IPS-18c (cell line): ENCODE measurements around the gene CELF5.
"Not testable (repeated sequence)": the region's sequence is repeated elsewhere in the genome, so short reads cannot be mapped to it uniquely, and the experiment has no call there.

Source experiments
- H3K4me3 ChIP-seq: 2 replicates; pipeline ENCODE4 v1.7.0; 2013; ENCODE audit warnings: low read depth, mild to moderate bottlenecking, low read length, moderate library complexity; ENCODE audit not compliant: insufficient read depth
- H3K9me3 ChIP-seq: one replicate; pipeline ENCODE4 v1.6.1; 2013; ENCODE audit warnings: mild to moderate bottlenecking, low read length, moderate library complexity; ENCODE audit not compliant: control insufficient read depth, insufficient read depth

CELF5 gene

DNA sequence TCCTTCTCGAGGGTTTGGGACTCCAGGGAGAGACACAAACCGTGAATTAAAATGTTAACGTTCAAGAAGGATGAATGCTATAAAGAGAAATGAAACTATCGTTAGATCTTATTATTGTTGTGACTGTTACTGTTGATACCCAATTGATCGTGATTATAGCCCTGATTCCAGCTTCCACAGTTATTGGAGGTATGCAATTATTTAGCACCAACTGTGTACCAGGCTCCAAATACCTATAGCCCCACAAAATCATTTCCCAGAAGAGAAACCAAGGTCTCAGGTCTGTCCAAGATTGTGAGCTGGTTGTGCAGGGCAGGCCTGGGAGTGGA lies 111.9 kb downstream of the CELF5 start:
- no peaks in the 10 kb centered on the region for H3K9me3 ChIP-seq
- no peak overlapping the region for H3K4me3 ChIP-seq

DNA sequence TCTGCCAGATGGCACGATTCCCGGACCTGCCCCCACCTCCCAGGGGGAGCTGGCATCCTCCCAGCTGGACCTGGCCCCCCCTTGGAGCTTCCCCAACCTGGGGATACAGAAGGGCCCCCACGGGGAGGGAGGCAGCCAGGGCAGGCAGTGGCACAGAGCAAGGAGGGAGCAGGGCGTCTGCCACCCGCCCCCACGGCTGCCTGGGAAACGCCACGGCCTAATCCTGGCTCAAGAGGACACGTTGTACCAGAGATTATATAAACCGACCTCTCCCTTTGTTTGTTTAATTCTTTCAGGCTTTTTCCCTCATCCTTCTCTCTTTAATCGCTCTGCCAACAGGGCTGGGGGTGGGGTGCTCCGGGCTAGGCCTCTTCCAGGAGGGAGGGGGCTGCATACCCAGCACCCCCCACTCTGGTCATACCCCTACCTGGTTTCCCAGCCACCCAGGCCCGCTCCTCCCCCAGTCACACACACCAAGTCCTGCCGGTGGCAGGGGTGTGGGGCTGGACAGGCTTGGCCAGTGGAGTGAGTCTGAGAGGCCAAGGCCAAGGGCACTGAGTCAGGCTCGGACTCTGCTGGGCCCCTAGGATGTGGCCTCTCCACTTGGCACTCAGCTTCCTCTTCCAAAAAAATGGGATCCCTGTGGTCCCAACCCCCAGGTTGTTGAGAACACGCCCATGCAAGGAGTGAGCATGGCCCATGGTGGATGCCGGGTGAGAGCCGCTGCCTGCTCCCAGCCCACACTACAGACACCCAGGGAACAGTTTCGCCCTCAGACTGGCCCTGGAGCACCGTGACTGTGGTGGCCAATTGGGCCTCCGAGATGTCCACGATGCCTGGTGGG lies 112.4 kb downstream of the CELF5 start:
- Histone ChIP-seq H3K4me3 (no peak overlapping the region), H3K9me3 (no peaks in the 10 kb centered on the region)

- Histone ChIP-seq H3K9me3 (no peaks in the 10 kb centered on the region), H3K4me3 (no peak overlapping the region)
Observed at GRCh38 chr19:3338541-3339181, 114.2 kb downstream of the CELF5 start.

- Histone ChIP-seq H3K4me3 (no peak overlapping the region), H3K9me3 (no peaks in the 10 kb centered on the region)
Observed at GRCh38 chr19:3340340-3340739, 115.9 kb downstream of the CELF5 start.

GRCh38 chr19:3342246-3342645 lies 117.8 kb downstream of the CELF5 start:
- no peaks in the 10 kb centered on the region for H3K9me3 ChIP-seq
- H3K4me3 ChIP-seq, result no peak overlapping the region

GRCh38 chr19:3342962-3343361 lies 118.5 kb downstream of the CELF5 start:
- H3K9me3 ChIP-seq, H3K4me3 ChIP-seq: not testable (repeated sequence)

DNA sequence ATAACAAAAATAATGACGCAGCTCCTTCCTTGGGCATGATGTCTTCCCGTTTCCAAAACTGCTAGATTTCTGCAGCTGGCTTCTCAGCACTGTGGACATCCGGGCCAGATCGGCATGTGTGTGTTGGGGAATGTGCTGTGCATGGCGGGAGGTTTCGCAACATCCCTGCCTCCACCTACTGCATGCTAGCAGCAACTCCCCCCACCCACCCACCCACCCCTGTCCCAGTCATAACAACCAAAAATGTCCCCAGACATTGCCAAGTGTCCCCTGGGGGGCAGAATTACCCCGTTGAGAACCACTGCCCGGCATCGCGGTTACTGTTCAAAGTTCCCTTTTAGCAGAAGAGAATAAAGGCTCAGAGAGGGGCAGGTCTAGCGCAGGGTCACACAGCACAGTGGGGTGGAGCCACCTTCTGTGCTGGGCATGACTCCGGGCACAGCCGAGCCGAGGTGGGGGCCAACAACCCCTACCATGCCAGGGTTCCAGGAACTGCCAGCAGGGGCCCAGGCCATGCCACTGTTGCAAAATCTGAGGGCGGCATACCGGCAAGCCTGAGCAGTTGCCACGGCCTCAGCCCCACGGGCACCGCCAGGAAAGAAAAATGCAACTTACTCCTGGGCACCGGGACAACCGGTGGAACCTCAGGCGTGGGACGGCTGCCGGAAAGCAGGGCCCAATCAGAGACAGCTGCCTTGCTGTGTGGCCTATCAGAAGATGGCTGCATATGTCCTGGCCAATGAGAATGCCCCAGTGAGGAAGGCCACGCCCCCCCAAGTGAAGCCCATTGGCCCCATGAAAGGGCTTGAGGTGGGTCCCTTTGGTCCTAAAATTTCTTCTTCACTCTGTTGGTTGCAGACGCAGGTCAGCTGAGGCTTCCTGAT lies 119.4 kb downstream of the CELF5 start:
- no peak overlapping the region for H3K4me3 ChIP-seq

DNA sequence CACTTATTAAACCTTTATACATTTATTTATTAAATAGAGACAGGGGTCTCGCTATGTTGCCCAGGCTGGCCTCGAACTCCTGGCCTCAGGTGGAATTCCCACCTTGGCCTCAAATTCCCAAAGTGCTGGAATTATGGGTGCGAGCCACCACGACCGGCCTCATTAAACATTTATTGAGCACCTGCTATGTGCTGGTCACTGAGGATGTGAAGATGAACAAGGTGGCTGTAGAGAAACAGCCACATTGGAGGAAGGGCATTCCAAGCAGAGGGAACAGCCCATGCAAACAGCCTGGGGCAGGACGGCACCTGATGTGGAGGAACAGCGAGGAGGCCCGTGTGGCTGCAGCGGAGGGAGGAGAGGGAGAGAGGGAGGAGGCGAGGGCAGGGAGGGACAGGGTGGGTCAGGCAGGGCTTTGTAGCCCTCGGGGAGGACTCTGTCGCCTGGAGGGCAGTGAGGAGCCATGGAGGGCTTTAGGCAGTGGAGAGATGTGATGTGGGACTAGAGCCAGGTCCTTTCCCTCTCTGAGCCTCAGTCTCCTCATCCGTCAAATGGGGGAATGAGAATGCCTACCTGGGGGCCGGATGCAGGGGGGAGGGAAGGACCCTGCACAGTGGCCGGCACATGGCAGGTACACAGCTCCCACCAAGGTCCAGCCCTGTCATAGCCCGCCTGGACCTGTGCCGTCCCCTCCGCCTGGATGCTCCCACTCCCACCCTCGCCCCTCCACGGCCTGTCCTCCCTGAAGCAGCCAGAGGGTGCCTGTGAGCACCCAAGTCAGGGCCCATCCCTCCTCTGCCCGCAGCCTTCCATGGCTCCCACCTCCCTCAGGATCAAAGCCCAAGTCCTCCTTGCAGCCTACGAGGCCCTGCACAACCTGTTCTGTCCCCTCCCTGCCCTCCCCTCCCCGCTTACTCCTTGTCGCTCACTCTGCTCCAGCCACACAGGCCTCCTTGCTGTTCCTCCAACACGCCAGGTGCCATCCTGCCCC lies 120.4 kb downstream of the CELF5 start:
- no peaks in the 10 kb centered on the region for H3K9me3 ChIP-seq
- no peak overlapping the region for H3K4me3 ChIP-seq

More for the DNA sequence above, 119.4 kb downstream of the CELF5 start:
- H3K9me3 ChIP-seq, result no peaks in the 10 kb centered on the region

DNA sequence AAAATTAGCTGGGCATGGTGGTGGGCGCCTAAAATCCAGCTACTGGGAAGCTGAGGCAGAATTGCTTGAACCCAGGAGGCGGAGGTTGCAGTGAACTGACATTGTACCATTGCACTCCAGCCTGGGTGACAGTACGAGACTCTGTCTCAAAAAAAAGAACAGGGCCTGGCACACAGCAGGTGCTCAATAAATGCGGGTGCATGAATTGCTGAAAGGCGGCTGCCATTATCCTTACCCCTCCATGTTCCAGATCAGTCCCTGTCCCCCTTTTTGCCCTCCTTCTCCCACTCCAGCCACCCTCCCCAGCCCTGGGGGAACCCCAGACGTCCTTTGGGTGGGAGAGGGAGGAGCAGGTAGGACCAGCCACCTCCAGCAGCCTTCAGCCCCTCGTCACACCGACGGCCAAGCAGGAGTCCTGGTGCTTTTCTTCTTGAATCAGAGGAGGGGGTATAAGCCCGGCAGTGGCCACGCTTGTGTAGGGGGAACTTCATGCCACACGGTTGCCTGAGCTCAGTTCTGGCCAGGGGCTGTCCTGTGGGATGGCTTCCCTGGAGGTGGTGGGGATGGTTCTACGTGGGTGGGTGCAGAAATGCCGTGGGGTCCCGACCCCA lies 121.5 kb downstream of the CELF5 start:
- H3K4me3 ChIP-seq, result no peak overlapping the region
- H3K9me3 ChIP-seq, result no peaks in the 10 kb centered on the region
